Mesenteric fat pad (tissue), 1 donor: ENCODE data around the gene AKAP9. TPM values are rescaled to one million over a fixed set of nuclear protein-coding genes. Genes with fewer than 3 reads are reported as not detected.
"Not testable (repeated sequence)": the region's sequence is repeated elsewhere in the genome, so short reads cannot be mapped to it uniquely, and the experiment has no call there.

Experiments
- DNase-seq: peaks from one replicate; pipeline ENCODE4 v3.0.0-alpha.2; 2020; ENCODE audit warnings: low spot score
- total RNA-seq: library from RNA; stranded (reverse); fragmentation: NEBNext Ultra II Directional; extraction: Animal tissue kit (Norgen Biotek cat#: 25700); gene quantifications from one replicate; pipeline ENCODE4 v1.2.1, GENCODE V29; 2021
- donor health status: DM: yes; HTN: yes; CAD: no.

The AKAP9 gene
- total RNA-seq, 1 donor from 2014 or later = 42.6 TPM

DNA sequence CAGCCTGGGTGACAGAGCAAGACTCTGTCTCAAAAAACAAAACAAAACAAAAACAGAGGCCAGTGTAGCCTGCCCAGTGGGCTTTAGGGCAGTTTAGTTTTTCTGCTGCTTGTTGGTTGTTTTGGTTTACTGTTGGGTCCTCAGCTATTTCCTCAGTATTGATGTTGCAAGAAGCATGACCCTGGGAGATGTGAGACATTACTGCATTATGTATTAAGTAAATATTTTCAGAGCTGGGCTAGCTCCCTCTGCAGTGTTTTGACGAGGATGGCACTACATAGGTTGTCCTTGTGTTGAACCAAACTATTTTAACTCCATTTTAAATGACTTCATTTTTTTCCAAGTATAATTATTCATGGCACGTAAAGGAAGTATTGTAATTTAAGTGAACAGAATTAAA lies 4.8 kb downstream of the AKAP9 start:
- no peak for DNase-seq

GRCh38 chr7:91946549-91946948 lies 5.9 kb downstream of the AKAP9 start:
- DNase-seq = no peak

DNA sequence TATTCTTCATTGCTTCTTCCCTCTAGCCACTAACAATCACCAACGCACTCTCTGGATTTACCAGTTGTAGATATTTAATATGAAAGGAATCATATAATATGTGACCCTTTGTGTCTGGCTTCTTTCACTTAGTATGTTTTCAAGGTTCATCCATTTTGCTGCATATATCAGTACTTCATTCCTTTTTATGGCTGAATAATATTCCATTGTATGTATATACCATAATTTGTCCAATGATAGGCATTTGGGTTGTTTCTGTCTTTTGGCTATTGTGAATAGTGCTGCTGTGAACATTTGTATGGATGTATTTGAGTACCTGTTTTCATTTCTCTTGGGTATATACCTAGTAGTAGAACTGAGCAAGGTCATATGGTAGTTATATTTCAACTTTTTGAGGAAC lies 7.3 kb downstream of the AKAP9 start:
- DNase-seq = no peak

DNA sequence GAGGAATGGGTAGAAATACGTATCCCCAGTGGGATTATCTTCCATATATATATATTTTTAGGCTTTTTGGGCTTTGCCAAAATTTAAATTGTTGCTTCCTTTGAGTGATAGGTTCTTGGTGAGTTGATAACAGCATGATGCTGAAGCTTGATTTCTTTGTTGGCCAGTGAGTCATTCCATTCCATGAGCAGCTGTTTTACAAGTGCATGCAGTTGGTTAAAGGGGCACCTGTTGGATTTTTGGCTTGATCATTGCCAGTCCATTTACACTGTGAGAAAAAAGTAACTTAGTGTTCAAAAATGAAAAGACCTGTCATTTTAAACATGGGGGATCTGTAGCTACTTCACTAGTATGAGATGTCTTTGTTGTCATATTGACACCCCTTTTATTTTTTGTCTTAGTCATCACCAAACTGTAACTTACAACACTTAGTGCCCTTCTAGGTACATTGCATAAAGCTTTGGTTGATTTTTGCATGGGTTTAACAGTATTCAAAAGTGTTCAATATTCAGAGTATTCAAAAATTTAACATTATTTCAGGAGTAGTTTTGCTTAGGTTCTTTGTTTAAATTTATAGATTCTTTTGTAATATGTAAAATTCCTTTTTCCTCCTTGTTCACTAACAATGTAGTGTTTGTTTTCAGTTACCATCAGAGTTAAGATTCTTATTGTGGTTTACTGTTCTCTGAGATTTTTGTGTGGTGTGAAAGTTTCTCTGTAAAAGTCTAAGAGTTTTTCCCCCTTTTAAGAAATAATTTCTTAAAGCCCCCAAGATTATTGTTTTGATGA lies 8.8 kb downstream of the AKAP9 start:
- DNase-seq = no peak

DNA sequence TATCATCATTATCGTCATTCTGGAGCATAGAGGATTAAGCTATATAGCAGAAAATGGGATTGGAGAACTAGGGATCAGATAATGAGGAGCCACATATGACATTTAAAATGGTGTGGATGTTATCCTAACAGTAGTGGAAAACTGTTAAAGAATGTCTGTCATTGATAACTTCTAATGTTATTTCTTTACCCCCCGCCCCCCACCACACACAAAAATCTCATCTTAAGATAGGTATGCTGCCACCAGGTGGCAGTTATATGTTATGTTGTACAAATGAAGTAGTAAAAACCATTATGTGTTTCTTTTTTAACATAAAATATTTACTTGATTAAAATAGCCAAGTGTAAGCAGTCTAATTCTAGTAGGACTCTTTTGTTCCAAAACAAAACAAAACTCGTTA lies 13.0 kb downstream of the AKAP9 start:
- no peak for DNase-seq

DNA sequence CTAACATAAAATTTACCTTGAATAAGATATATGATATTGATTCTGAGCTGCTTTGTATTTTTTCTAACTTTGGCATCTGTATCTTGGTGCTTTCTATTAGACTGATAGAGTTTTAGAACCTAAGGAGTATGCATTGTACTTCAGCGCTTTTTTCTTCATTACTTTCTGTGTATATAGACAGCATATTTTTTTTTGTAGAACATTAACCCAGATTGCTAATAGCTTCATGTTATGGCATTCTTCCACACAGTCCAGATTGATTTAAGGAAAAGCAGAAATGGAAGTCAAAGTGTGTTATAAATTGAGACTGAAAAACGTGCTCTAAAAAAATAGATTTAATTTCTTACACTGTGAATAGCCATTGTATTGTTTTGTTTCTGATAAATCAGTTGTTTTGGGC lies 15.8 kb downstream of the AKAP9 start:
- not testable (repeated sequence) for DNase-seq

DNA sequence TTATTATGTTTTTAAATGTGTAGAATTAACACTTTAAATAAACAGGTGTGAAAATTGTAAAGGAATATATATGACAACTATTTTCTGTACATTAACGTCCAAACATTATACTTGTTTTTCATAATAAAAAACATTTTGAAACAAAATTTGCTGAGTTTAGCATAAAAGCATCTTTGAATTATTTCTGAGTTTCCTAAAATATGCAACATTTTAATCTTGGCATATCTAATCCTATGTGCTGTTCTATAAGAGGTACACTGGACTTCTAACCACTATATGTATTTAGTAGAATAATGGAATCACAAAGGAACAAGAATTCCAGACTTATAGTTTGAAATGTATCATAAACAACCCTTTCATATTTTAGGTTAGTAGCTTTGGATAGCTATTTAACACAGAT lies 16.6 kb downstream of the AKAP9 start:
- DNase-seq = no peak

- no peak for DNase-seq
Measured at GRCh38 chr7:91957823-91958222, 17.2 kb downstream of the AKAP9 start.

- no peak for DNase-seq
Measured at GRCh38 chr7:91959023-91959422, 18.4 kb downstream of the AKAP9 start.

GRCh38 chr7:91961816-91962215 lies 21.2 kb downstream of the AKAP9 start:
- no peak for DNase-seq

- no peak for DNase-seq
Measured at GRCh38 chr7:91962419-91962818, 21.8 kb downstream of the AKAP9 start.

- not testable (repeated sequence) for DNase-seq
Measured at GRCh38 chr7:91967513-91967912, 26.9 kb downstream of the AKAP9 start.

DNA sequence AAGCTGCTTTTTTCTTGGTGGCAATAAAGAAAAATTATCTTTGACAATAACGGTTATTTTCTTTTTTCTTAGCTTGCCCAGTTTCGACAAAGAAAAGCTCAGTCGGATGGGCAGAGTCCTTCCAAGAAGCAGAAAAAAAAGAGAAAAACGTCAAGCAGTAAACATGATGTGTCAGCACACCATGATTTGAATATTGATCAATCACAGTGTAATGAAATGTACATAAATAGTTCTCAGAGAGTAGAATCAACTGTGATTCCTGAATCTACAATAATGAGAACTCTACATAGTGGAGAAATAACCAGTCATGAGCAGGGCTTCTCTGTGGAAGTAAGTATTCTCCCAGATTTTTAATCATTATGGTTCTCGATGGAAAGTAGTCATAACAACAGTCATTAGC lies 33.0 kb downstream of the AKAP9 start:
- DNase-seq = no peak

GRCh38 chr7:91974066-91974465 lies 33.4 kb downstream of the AKAP9 start:
- no peak for DNase-seq

DNA sequence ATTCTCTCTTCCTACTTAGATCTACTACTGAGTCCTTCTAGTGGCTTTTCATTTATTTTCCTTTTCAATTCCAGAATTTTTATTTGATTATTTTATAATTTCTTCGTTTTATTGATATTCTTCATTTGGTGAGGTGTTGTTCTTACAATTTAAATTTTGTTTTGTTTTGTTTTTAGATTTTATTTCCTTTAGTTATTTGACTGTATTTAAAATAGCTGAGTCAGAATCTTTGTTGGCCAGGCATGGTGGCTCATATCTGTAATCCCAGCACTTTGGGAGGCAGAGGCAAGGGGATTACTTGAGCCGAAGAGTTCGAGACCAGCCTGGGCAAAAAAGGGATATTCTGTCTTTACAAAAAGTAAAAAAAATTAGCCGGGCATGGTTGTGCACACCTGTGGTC lies 36.1 kb downstream of the AKAP9 start:
- DNase-seq = no peak

- DNase-seq = no peak
Measured at GRCh38 chr7:91979590-91979989, 38.9 kb downstream of the AKAP9 start.

GRCh38 chr7:91982352-91982751 lies 41.7 kb downstream of the AKAP9 start:
- DNase-seq = not testable (repeated sequence)

DNA sequence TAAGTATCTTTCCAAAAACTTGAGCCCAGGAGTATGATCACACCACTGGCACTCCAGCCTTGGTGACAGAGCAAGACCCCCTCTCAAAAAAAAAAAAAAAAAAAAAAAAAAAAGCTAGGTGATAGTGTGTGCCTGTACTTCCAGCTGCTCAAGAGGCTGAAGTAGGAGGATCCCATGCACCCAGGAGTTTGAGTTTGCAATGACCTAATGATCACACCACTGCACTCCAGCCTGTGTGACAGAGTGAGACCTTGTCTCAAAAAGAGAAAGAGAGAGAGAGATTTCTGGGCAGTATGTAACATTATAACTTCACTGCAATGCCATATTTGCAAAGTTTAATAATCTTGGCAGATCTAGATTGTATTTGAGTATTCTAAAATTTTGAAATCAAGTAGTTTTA lies 47.6 kb downstream of the AKAP9 start:
- no peak for DNase-seq

- DNase-seq = no peak
Measured at GRCh38 chr7:91993976-91994375, 53.3 kb downstream of the AKAP9 start.

DNA sequence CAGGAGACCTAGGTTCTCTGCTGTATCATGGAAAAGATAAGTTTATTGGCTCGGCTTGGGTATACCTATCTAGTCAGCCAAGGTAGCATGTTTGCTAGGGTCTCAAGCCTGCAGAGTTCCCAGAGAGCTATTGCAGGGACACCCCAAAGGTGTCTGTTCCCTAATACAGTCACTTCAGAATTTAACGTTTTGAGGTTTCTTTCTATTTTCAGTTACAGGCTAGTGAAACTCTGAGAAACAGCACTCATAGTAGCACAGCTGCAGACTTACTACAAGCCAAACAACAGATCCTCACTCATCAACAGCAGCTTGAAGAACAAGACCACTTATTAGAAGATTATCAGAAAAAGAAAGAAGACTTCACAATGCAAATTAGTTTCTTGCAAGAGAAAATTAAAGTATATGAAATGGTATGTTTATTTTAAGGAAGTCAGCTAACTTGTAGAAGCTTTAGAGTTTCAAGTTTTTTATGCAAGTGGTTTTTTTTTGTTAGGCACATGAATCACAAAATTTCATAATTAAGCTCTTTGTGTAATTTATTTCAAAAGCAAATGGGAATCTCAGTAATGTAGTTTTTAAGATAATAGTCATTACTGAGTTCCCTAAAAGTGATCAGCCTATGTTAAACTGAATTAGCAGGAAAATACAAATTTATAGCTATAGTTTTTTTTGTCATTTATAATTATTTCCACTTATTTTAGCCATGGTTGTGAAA lies 54.9 kb downstream of the AKAP9 start:
- DNase-seq = no peak

DNA sequence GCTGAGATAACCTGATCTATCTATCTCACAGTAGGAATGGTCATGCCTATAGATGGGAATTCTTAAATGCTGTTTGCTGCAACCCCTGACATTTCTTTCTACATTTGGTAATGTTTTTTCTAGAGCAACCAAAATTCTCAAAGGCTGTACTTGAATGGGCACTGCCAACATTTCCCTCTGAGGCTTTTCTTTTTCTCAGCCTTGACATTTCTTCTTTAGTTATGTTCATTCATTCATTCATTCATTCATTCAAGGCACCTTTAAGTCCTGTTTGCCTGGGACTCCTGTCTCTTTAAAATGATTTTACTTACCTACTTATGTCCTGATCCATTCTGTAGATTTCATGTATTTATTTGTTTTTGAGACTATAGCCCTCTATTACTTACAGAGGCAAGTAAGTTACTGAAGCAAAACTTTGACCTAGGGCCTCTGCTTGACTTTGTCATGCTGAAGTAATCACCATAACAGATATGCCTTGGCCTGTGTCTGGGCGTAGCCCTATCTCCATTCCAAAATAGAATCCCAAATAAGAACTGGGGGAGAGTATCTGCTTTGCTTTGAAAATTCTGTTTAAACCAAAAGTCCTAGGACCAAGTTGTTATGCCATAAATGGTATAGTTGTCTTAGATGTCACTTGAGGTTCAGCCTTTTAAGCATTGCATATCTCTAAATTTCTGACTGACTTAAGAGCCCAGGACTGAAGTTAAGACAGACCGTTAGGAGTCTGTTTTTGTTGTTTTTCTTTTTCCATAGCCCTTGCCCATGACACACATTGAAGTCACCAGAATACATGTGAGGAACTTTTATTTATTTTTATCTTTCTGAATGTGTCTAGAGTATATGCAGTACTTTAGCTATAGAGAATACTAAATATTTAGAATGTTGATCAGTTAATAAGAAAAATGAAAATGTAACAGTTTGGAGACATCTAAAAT lies 59.2 kb downstream of the AKAP9 start:
- no peak for DNase-seq

DNA sequence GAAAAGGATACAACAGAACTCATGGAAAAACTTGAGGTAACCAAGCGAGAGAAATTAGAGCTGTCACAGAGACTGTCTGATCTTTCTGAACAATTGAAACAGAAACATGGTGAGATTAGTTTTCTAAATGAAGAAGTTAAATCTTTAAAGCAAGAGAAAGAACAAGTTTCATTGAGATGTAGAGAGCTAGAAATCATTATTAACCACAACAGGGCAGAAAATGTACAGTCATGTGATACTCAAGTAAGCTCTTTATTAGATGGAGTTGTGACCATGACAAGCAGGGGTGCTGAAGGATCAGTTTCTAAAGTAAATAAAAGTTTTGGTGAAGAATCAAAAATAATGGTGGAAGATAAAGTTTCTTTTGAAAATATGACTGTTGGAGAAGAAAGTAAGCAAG lies 62.1 kb downstream of the AKAP9 start:
- no peak for DNase-seq
